DND-41 (cell line): ENCODE data around the gene PHOX2A.

Experiments
- ATAC-seq: fragments of 200-7000 bp; cut with Tn5 transposase; 3 replicates; pipeline ENCODE4 v1.9.1; 2021; ENCODE audit warnings: low read depth; ENCODE audit not compliant: insufficient read depth
- DNase-seq: peaks from one replicate; pipeline ENCODE4 v3.0.0-alpha.2; 2020
- H2AFZ ChIP-seq: 2 replicates; pipeline ENCODE4 v1.6.0; 2012; ENCODE audit warnings: low read depth, low read length
- H3K27ac ChIP-seq: 2 replicates; pipeline ENCODE4 v1.5.1; 2012; ENCODE audit warnings: low read length, inconsistent platforms
- H3K27me3 ChIP-seq: fragments of 200-600 bp; sonication (generic); 2 replicates; pipeline ENCODE4 v1.6.0; 2012; ENCODE audit warnings: low read length, mild to moderate bottlenecking, inconsistent platforms; ENCODE audit not compliant: insufficient read depth, poor library complexity
- H3K36me3 ChIP-seq: 2 replicates; pipeline ENCODE4 v1.5.1; 2012; ENCODE audit warnings: low read length, inconsistent platforms; ENCODE audit not compliant: insufficient read depth
- H3K4me1 ChIP-seq: 2 replicates; pipeline ENCODE4 v1.5.1; 2012; ENCODE audit warnings: mild to moderate bottlenecking, low read length; ENCODE audit not compliant: insufficient read depth
- H3K4me2 ChIP-seq: 2 replicates; pipeline ENCODE4 v1.6.0; 2012; ENCODE audit warnings: mild to moderate bottlenecking, moderate library complexity, low read length, inconsistent platforms; ENCODE audit not compliant: insufficient read depth
- H3K4me3 ChIP-seq, 2 experiments: fragments of 200-600 bp in 1 of 2; shearing (Covaris generic) in 1 of 2; 2 replicates each; pipeline ENCODE4 v1.5.1; 2012 to 2016; ENCODE audit warnings: inconsistent platforms in 2 of 2, low read length in 2 of 2, mild to moderate bottlenecking in 2 of 2, low read depth in 1 of 2, moderate library complexity in 1 of 2
- H3K79me2 ChIP-seq: 2 replicates; pipeline ENCODE4 v1.6.0; 2012; ENCODE audit warnings: low read length, inconsistent platforms; ENCODE audit not compliant: insufficient read depth
- H3K9ac ChIP-seq: 2 replicates; pipeline ENCODE4 v1.6.0; 2012; ENCODE audit warnings: low read depth, mild to moderate bottlenecking, inconsistent platforms, low read length, moderate library complexity
- H3K9me3 ChIP-seq: 2 replicates; pipeline ENCODE4 v1.5.1; 2012; ENCODE audit warnings: low read length, moderate library complexity, mild to moderate bottlenecking, inconsistent platforms; ENCODE audit not compliant: insufficient read depth, severe bottlenecking
- H4K20me1 ChIP-seq: 2 replicates; pipeline ENCODE4 v1.6.0; 2012; ENCODE audit warnings: low read length; ENCODE audit not compliant: insufficient read depth
- EZH2 ChIP-seq: IDR thresholded peaks from 3 replicates; pipeline ENCODE4 v1.6.1; 2012; ENCODE audit warnings: borderline replicate concordance, low read depth, mild to moderate bottlenecking, moderate library complexity, low read length, inconsistent platforms; ENCODE audit not compliant: severe bottlenecking
- TF ChIP-seq, protein P1 (sequence below): IDR thresholded peaks from 2 replicates; pipeline ENCODE4 v1.5.1; 2012; ENCODE audit warnings: borderline replicate concordance, low read length, moderate library complexity, mild to moderate bottlenecking; ENCODE audit not compliant: poor library complexity, severe bottlenecking; ENCODE audit errors: extremely low read depth

The PHOX2A gene

GRCh38 chr11:72229336-72229924, 14.5 kb downstream of the PHOX2A start:
- Histone ChIP-seq H3K79me2 (peaks cover 31% of the 10 kb centered on the region), H3K4me2 (no peak overlapping the region), H4K20me1 (peaks cover 27% of the 10 kb centered on the region)

DNA sequence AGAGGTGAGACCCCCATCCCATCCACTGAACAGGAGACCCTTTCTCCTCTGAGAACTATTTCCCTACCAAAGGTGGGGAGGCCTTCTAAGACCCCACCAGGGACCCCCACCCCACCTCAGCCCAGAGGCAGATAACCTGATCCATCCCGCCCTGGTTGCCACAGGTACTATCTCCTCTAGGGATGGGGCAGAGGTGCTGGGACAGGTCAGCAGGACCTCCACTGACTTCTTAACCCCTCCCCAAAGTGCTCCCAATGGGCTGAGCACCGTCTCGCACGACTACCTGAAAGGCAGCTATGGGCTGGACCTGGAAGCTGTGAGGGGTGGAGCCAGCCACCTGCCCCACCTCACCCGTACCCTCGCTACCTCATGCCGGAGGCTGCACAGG, 15.1 kb downstream of the PHOX2A start:
- TF ChIP-seq EZH2 = no peak
- TF ChIP-seq, protein P1, sequence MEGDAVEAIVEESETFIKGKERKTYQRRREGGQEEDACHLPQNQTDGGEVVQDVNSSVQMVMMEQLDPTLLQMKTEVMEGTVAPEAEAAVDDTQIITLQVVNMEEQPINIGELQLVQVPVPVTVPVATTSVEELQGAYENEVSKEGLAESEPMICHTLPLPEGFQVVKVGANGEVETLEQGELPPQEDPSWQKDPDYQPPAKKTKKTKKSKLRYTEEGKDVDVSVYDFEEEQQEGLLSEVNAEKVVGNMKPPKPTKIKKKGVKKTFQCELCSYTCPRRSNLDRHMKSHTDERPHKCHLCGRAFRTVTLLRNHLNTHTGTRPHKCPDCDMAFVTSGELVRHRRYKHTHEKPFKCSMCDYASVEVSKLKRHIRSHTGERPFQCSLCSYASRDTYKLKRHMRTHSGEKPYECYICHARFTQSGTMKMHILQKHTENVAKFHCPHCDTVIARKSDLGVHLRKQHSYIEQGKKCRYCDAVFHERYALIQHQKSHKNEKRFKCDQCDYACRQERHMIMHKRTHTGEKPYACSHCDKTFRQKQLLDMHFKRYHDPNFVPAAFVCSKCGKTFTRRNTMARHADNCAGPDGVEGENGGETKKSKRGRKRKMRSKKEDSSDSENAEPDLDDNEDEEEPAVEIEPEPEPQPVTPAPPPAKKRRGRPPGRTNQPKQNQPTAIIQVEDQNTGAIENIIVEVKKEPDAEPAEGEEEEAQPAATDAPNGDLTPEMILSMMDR = no peak
- Histone ChIP-seq H3K9me3 (no peaks in the 10 kb centered on the region), H3K27ac (no peak overlapping the region), H2AFZ (no peak overlapping the region), H3K79me2 (peaks cover 36% of the 10 kb centered on the region), H4K20me1 (peaks cover 27% of the 10 kb centered on the region), H3K4me2 (no peak overlapping the region), H3K4me1 (peaks cover 20% of the 10 kb centered on the region), H3K27me3 (no peaks in the 10 kb centered on the region), H3K4me3 (no peak overlapping the region), H3K9ac (no peak overlapping the region), H3K36me3 (peaks cover 75% of the 10 kb centered on the region)
- ATAC-seq (no peak), DNase-seq (no peak)

More at GRCh38 chr11:72229336-72229924, 14.5 kb downstream of the PHOX2A start:
- H3K27ac ChIP-seq = no peak overlapping the region
- H3K4me3 ChIP-seq = no peak overlapping the region
- H3K27me3 ChIP-seq = no peaks in the 10 kb centered on the region
- ATAC-seq = no peak
- peaks cover 20% of the 10 kb centered on the region for H3K4me1 ChIP-seq
- H2AFZ ChIP-seq = no peak overlapping the region
- H3K9me3 ChIP-seq = no peaks in the 10 kb centered on the region
- no peak for DNase-seq
- no peak for TF ChIP-seq EZH2
- TF ChIP-seq, protein P1 = no peak
- peaks cover 81% of the 10 kb centered on the region for H3K36me3 ChIP-seq
- no peak overlapping the region for H3K9ac ChIP-seq

DNA sequence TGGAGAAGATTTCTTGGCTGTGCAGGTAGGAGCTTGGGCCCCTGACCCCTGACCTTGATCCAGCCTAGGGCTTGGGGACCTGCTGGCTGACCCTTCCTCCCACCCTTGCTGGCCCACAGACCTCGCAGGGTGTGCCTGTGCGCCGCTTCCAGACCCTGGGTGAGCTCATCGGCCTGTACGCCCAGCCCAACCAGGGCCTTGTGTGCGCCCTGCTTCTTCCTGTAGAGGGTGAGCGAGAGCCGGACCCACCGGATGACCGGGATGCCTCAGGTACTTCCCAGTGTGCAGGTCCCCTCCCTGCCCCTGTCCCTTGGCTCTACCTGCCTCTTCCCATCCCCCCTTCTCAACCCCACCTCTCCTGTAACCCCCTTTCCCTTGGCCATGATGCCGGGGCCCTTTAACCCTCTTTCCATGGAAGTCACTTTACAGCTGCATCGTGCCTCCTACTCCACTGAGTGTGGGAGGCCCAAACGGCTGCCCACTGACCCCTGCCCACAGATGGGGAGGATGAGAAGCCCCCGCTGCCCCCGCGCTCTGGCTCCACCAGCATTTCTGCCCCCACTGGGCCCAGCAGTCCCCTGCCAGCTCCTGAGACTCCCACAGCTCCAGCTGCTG, 15.6 kb downstream of the PHOX2A start:
- Histone ChIP-seq H3K9me3 (no peaks in the 10 kb centered on the region), H3K4me3 (no peak overlapping the region), H3K27ac (no peak overlapping the region), H3K4me2 (no peak overlapping the region), H3K36me3 (peaks cover 70% of the 10 kb centered on the region), H3K4me1 (peaks cover 20% of the 10 kb centered on the region), H4K20me1 (peaks cover 27% of the 10 kb centered on the region), H3K9ac (no peak overlapping the region), H2AFZ (no peak overlapping the region), H3K27me3 (no peaks in the 10 kb centered on the region), H3K79me2 (peaks cover 38% of the 10 kb centered on the region)
- ATAC-seq (no peak), DNase-seq (no peak)
- no peak for TF ChIP-seq EZH2
- TF ChIP-seq, protein P1 = no peak
